Glutamatergic neuron (in vitro differentiated cells): ENCODE results near the gene FMO1. TPM values are rescaled to one million over a fixed set of nuclear protein-coding genes. Genes with fewer than 3 reads are reported as not detected.
"Not testable (repeated sequence)": the region's sequence is repeated elsewhere in the genome, so short reads cannot be mapped to it uniquely, and the experiment has no call there.

Source experiments
- DNase-seq: peaks from one replicate; pipeline ENCODE4 v3.0.0; 2022
- H3K27ac Mint-ChIP-seq: one replicate; pipeline ENCODE4 v1.8.0; 2020; ENCODE audit warnings: mild to moderate bottlenecking, mixed read lengths, inconsistent platforms; ENCODE audit not compliant: unreplicated experiment
- H3K27me3 Mint-ChIP-seq: one replicate; pipeline ENCODE4 v1.8.0; 2020; ENCODE audit warnings: mild to moderate bottlenecking, moderate library complexity, mixed read lengths, inconsistent platforms; ENCODE audit not compliant: unreplicated experiment
- H3K36me3 Mint-ChIP-seq: one replicate; pipeline ENCODE4 v1.8.0; 2020; ENCODE audit warnings: mild to moderate bottlenecking, mixed read lengths, inconsistent platforms; ENCODE audit not compliant: unreplicated experiment
- H3K4me1 Mint-ChIP-seq: one replicate; pipeline ENCODE4 v1.8.0; 2020; ENCODE audit warnings: mild to moderate bottlenecking, low read depth, mixed read lengths, inconsistent platforms; ENCODE audit not compliant: unreplicated experiment
- H3K4me3 Mint-ChIP-seq: one replicate; pipeline ENCODE4 v1.8.0; 2020; ENCODE audit warnings: mild to moderate bottlenecking, mixed read lengths, inconsistent platforms; ENCODE audit not compliant: unreplicated experiment
- H3K9me3 Mint-ChIP-seq: one replicate; pipeline ENCODE4 v1.8.0; 2020; ENCODE audit warnings: mild to moderate bottlenecking, moderate library complexity, mixed read lengths, inconsistent platforms; ENCODE audit not compliant: unreplicated experiment
- CTCF ChIP-seq: fragments of 200-600 bp; sonication (generic); IDR thresholded peaks from one replicate; pipeline ENCODE4 v1.5.0; 2021; ENCODE audit not compliant: partially characterized antibody, unreplicated experiment
- total RNA-seq: library from RNA; stranded (reverse); fragmentation: NEBNext Ultra II Directional; extraction: Animal tissue kit (Norgen Biotek cat#: 25700); gene quantifications from one replicate; pipeline ENCODE4 v1.2.1, GENCODE V29; 2021; ENCODE audit not compliant: unreplicated experiment

The FMO1 gene
- total RNA-seq, 1 donor from 2014 or later: not detected

GRCh38 chr1:171221665-171222591, 26.4 kb upstream of the FMO1 start:
- peaks cover 4% of the 10 kb centered on the region for H3K9me3 Mint-ChIP-seq
- no peak overlapping the region for H3K27ac Mint-ChIP-seq
- H3K4me1 Mint-ChIP-seq: peaks cover 20% of the 10 kb centered on the region
- H3K36me3 Mint-ChIP-seq: no peaks in the 10 kb centered on the region
- DNase-seq: no peak
- TF ChIP-seq CTCF: no peak
- H3K4me3 Mint-ChIP-seq: no peak overlapping the region
- peaks cover 7% of the 10 kb centered on the region for H3K27me3 Mint-ChIP-seq

GRCh38 chr1:171222936-171223335, 25.4 kb upstream of the FMO1 start:
- no peak for DNase-seq
- H3K4me3 Mint-ChIP-seq: no peak overlapping the region

GRCh38 chr1:171224257-171224656, 24.0 kb upstream of the FMO1 start:
- not testable (repeated sequence) for H3K9me3 Mint-ChIP-seq, H3K27ac Mint-ChIP-seq, H3K36me3 Mint-ChIP-seq, H3K27me3 Mint-ChIP-seq, H3K4me3 Mint-ChIP-seq, DNase-seq
- peaks cover 20% of the 10 kb centered on the region for H3K4me1 Mint-ChIP-seq

More at GRCh38 chr1:171222936-171223335, 25.4 kb upstream of the FMO1 start:
- H3K27me3 Mint-ChIP-seq: peaks cover 7% of the 10 kb centered on the region
- peaks cover 4% of the 10 kb centered on the region for H3K9me3 Mint-ChIP-seq
- no peaks in the 10 kb centered on the region for H3K36me3 Mint-ChIP-seq
- H3K4me1 Mint-ChIP-seq: peaks cover 20% of the 10 kb centered on the region
- no peak for TF ChIP-seq CTCF
- H3K27ac Mint-ChIP-seq: no peak overlapping the region

GRCh38 chr1:171226747-171227370, 21.4 kb upstream of the FMO1 start:
- H3K4me1 Mint-ChIP-seq: peaks cover 12% of the 10 kb centered on the region
- peaks cover 1% of the 10 kb centered on the region for H3K27me3 Mint-ChIP-seq
- H3K27ac Mint-ChIP-seq: no peak overlapping the region
- DNase-seq: peak; percentile 29
- H3K4me3 Mint-ChIP-seq: no peak overlapping the region
- H3K36me3 Mint-ChIP-seq: no peaks in the 10 kb centered on the region
- H3K9me3 Mint-ChIP-seq: no peaks in the 10 kb centered on the region
- peak; percentile 81 for TF ChIP-seq CTCF

- no peak for TF ChIP-seq CTCF
- Mint-ChIP-seq H3K27ac (no peak overlapping the region), H3K36me3 (peaks cover 5% of the 10 kb centered on the region), H3K27me3 (peaks cover 1% of the 10 kb centered on the region), H3K4me1 (no peaks in the 10 kb centered on the region), H3K4me3 (no peak overlapping the region), H3K9me3 (no peaks in the 10 kb centered on the region)
- no peak for DNase-seq
These were observed 17.0 kb upstream of the FMO1 start for GRCh38 chr1:171231326-171231725.
